ENCODE measurements around the gene MMP15. TPM values are rescaled to one million over a fixed set of nuclear protein-coding genes. Genes with fewer than 3 reads are reported as not detected.

The MMP15 gene
- total and polyA plus RNA-seq, 2 of the 13 experiments (the other 11 are each of a cell fraction or from before 2014, with no cell fraction given), result 35.2 to 44.9 TPM

- TF ChIP-seq SP5 (CRISPR knock-in tag; IDR thresholded peaks at IDR 0.05; ENCODE audit: borderline replicate concordance, low read depth), result peak; percentile 59
- TF ChIP-seq PAXIP1 (CRISPR knock-in tag; conservative IDR thresholded peaks at IDR 0.05), result peak; percentile 57
- TF ChIP-seq ZBTB39 (CRISPR knock-in tag; IDR thresholded peaks at IDR 0.05), result no peak
- peak; percentile 81 for TF ChIP-seq TP53 (CRISPR knock-in tag; conservative IDR thresholded peaks at IDR 0.05)
- no peak for TF ChIP-seq CEBPZ (IDR thresholded peaks at IDR 0.05; ENCODE audit: low read length)
- no peak; the same call in 1 of the 2 replicates for TF ChIP-seq KLF13 (CRISPR knock-in tag; IDR thresholded peaks at IDR 0.05)
- 0 out of 2 replicates have a peak, but pooled peaks have one; percentile 14 for TF ChIP-seq ATAD3A (CRISPR knock-in tag; IDR thresholded peaks at IDR 0.05)
- TF ChIP-seq NCOA2 (CRISPR knock-in tag; IDR thresholded peaks at IDR 0.05), result no peak
- TF ChIP-seq IRF1 (CRISPR knock-in tag; IDR thresholded peaks at IDR 0.05; ENCODE audit: low read depth), result no peak
- no peak for TF ChIP-seq ZFP82 (CRISPR knock-in tag; IDR thresholded peaks at IDR 0.05; ENCODE audit: borderline replicate concordance)
- TF ChIP-seq POGZ (CRISPR knock-in tag; IDR thresholded peaks at IDR 0.05), result no peak
- no peak for TF ChIP-seq RBAK (CRISPR knock-in tag; IDR thresholded peaks at IDR 0.05)
- no peak for TF ChIP-seq ZNF550 (CRISPR knock-in tag; IDR thresholded peaks at IDR 0.05; ENCODE audit: borderline replicate concordance)
- TF ChIP-seq RELA (CRISPR knock-in tag; IDR thresholded peaks at IDR 0.05), result no peak
- 0 out of 2 replicates have a peak, but pooled peaks have one; percentile 51 for TF ChIP-seq ZNF713 (CRISPR knock-in tag; IDR thresholded peaks at IDR 0.05)
- peak; percentile 49; the same call in 1 of the 2 replicates for TF ChIP-seq ZNF263 (CRISPR knock-in tag; IDR thresholded peaks at IDR 0.05)
Measured at GRCh38 chr16:58000706-58001676, 24.6 kb upstream of the MMP15 start, which contains the start of gene USB1 (continued).

Measured in HepG2 (cell line).